Measurements from ENCODE around the gene ABTB2. TPM values are rescaled to one million over a fixed set of nuclear protein-coding genes. Genes with fewer than 3 reads are reported as not detected.

ABTB2 gene
- total and polyA plus RNA-seq, 9 of the 15 experiments (the other 6 are each of a cell fraction or from before 2014, with no cell fraction given), result 0.03 to 0.18 (median 0.12) TPM; not detected in 2

GRCh38 chr11:34145847-34146381 is 211.9 kb downstream of the ABTB2 start (continued):
- no peak for TF ChIP-seq MAZ (CRISPR knock-in tag; conservative IDR thresholded peaks at IDR 0.05 in 1 of 2, IDR thresholded peaks at IDR 0.05 in 1 of 2)
- TF ChIP-seq HDAC1 (IDR thresholded peaks at IDR 0.05), result no peak
- no peak for TF ChIP-seq KDM5B (IDR thresholded peaks at IDR 0.05; ENCODE audit: insufficient replicate concordance, low read depth, low read length)
- no peak for TF ChIP-seq ZNF511 (CRISPR knock-in tag; IDR thresholded peaks at IDR 0.05)

DNA sequence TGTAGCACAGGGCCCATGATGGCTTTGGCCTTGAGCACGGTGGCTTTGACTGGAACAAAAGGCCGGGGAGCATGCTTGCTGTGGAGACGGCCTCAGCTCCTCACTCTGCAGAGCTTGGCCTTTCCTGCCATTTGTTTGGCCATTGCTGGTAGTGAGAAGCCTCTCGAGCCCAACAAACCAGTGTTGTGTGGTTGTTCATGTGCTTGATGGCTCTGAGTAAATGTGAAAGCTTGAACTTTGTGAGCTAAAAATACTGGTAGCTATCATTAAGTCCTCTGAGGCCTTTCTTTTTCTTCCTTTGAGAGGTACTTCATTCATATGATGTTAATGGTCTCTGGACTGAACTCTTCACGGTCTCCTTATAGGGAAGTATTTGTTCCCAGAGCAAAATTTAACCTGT is 212.7 kb downstream of the ABTB2 start:
- H3K9me3 ChIP-seq (replicated peaks; ENCODE audit: control insufficient read depth, insufficient read depth, low read depth, low read length), result no peaks in the 10 kb centered on the region
- no peak for FAIRE-seq
- H3K4me3 ChIP-seq, result no peak overlapping the region
- WGBS (ENCODE audit: insufficient coverage, low coverage, missing lambda C conversion rate), result 98% methylated on average over 5 of the region's 5 CpGs
- no peaks in the 10 kb centered on the region for H3K27me3 ChIP-seq (ENCODE audit: control insufficient read depth in 2 of 2, insufficient read depth in 2 of 2, low read length in 2 of 2)
- no peak overlapping the region for H2AFZ ChIP-seq (ENCODE audit: low read depth, low read length)
- no peak for DNase-seq (ENCODE audit: extremely low read depth in 1 of 4, low spot score in 3 of 4)
- no peaks in the 10 kb centered on the region for H3K79me2 ChIP-seq (ENCODE audit: control insufficient read depth, insufficient read depth, low read length)
- peaks cover 99% of the 10 kb centered on the region for H3K36me3 ChIP-seq (ENCODE audit: control insufficient read depth, insufficient read depth, low read length)
- intact Hi-C loops (cut with micrococcal nuclease), result no loop called here
- H3K9me1 ChIP-seq (ENCODE audit: control insufficient read depth, insufficient read depth, low read length), result no peaks in the 10 kb centered on the region
- ATAC-seq, result no peak
- H3K9ac ChIP-seq (ENCODE audit: insufficient read depth in 1 of 2, low read depth in 2 of 2, low read length in 2 of 2), result no peak overlapping the region
- H3K4me1 ChIP-seq (replicated peaks in 1 of 2; ENCODE audit: control insufficient read depth in 2 of 2, insufficient read depth in 2 of 2, low read length in 2 of 2), result peaks cover 0 to 4% of the 10 kb centered on the region in 2 experiments; a peak in 1 of 5 replicates
- BruUV-seq (replicated peaks), result no TSS peak
- ChIA-PET CTCF (ENCODE audit: low intra/inter-chr PET ratio) (no interaction called here), POLR2A (interaction anchor here (0.9 to 1.6 kb wide), 2 partner anchors 11 to 14 kb away, joined by 3 to 7 read pairs; no protein-coding TSS in a partner anchor)
- no peak for TF ChIP-seq PHB2 (IDR thresholded peaks at IDR 0.05; ENCODE audit: low read depth)
- no peak for TF ChIP-seq TBL1XR1 (IDR thresholded peaks at IDR 0.05; ENCODE audit: low read length in 2 of 2)
- no peak for TF ChIP-seq ATF1 (CRISPR knock-in tag; IDR thresholded peaks at IDR 0.05)
- TF ChIP-seq ATF1 (tag; IDR thresholded peaks at IDR 0.05), result no peak
- TF ChIP-seq NFE2 (IDR thresholded peaks at IDR 0.05; ENCODE audit: low read depth), result no peak
- no peak for TF ChIP-seq SAFB (IDR thresholded peaks at IDR 0.05; ENCODE audit: borderline replicate concordance, low read depth, low read length)
- TF ChIP-seq PRMT5 (CRISPR knock-in tag; IDR thresholded peaks at IDR 0.05), result no peak
- TF ChIP-seq E2F6 (IDR thresholded peaks at IDR 0.05; ENCODE audit: borderline replicate concordance in 1 of 2, extremely low read depth in 1 of 2, insufficient read depth in 1 of 2, insufficient read length in 1 of 2, low read depth in 1 of 2, low read length in 1 of 2, poor library complexity in 1 of 2, severe bottlenecking in 1 of 2), result no peak
- TF ChIP-seq ZNF561 (CRISPR knock-in tag; conservative IDR thresholded peaks at IDR 0.05), result no peak
- TF ChIP-seq STAG1 (CRISPR knock-in tag; IDR thresholded peaks at IDR 0.05; ENCODE audit: borderline replicate concordance), result no peak
- no peak for TF ChIP-seq TAL1 (IDR thresholded peaks at IDR 0.05)
- TF ChIP-seq, protein P1, sequence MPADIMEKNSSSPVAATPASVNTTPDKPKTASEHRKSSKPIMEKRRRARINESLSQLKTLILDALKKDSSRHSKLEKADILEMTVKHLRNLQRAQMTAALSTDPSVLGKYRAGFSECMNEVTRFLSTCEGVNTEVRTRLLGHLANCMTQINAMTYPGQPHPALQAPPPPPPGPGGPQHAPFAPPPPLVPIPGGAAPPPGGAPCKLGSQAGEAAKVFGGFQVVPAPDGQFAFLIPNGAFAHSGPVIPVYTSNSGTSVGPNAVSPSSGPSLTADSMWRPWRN (IDR thresholded peaks at IDR 0.05; ENCODE audit: low read depth), result no peak
- TF ChIP-seq TEAD1 (CRISPR knock-in tag; IDR thresholded peaks at IDR 0.05), result no peak
- no peak for TF ChIP-seq DPF2 (IDR thresholded peaks at IDR 0.05)
- TF ChIP-seq ZSCAN32 (CRISPR knock-in tag; IDR thresholded peaks at IDR 0.05), result no peak
- H4K20me1 ChIP-seq (replicated peaks; ENCODE audit: control insufficient read depth, insufficient read depth, low read length), result no peaks in the 10 kb centered on the region
- no peak overlapping the region for H3K27ac ChIP-seq (ENCODE audit: extremely low read depth, low read depth, low read length)
- in situ Hi-C loops (cut with MboI), result no loop called here
- H3K4me2 ChIP-seq (ENCODE audit: insufficient read depth, low read length), result no peak overlapping the region

Measured in K562 (cell line).